KMS-11 (cell line): ENCODE measurements around the gene UBE2I.
A peak's percentile ranks its signal among the peaks of the same experiment; 100 is the strongest.

Experiments used
- H2AFZ ChIP-seq: fragments of 200-600 bp; sonication (generic); 2 replicates; pipeline ENCODE4 v1.6.1; 2016; ENCODE audit warnings: antibody characterized with exemption, mixed run types, low read depth
- H3K27ac ChIP-seq: fragments of 200-600 bp; sonication (generic); 2 replicates; pipeline ENCODE4 v1.6.1; 2016; ENCODE audit warnings: mild to moderate bottlenecking, mixed run types
- H3K27me3 ChIP-seq: fragments of 200-600 bp; sonication (generic); 2 replicates; pipeline ENCODE4 v1.6.1; 2017; ENCODE audit warnings: mild to moderate bottlenecking, low read depth, mixed run types, moderate library complexity; ENCODE audit not compliant: insufficient read depth
- H3K36me3 ChIP-seq: fragments of 200-600 bp; sonication (generic); 2 replicates; pipeline ENCODE4 v1.6.1; 2017; ENCODE audit warnings: mild to moderate bottlenecking, mixed run types; ENCODE audit not compliant: insufficient read depth
- H3K4me1 ChIP-seq: fragments of 200-600 bp; sonication (generic); 2 replicates; pipeline ENCODE4 v1.6.1; 2016; ENCODE audit warnings: mild to moderate bottlenecking, low read depth, mixed run types; ENCODE audit not compliant: poor library complexity, severe bottlenecking
- H3K4me2 ChIP-seq: fragments of 200-600 bp; sonication (generic); 2 replicates; pipeline ENCODE4 v1.7.0; 2016; ENCODE audit warnings: mild to moderate bottlenecking, mixed run types
- H3K4me3 ChIP-seq: fragments of 200-600 bp; sonication (generic); IDR thresholded peaks from 2 replicates; pipeline ENCODE4 v1.6.1; 2017; ENCODE audit warnings: low read depth, low read length, mixed read lengths; ENCODE audit not compliant: insufficient read depth
- H3K79me2 ChIP-seq: fragments of 200-600 bp; sonication (generic); 2 replicates; pipeline ENCODE4 v1.6.1; 2016; ENCODE audit warnings: low read depth, mixed run types; ENCODE audit not compliant: insufficient read depth
- H3K9ac ChIP-seq: fragments of 200-600 bp; sonication (generic); 2 replicates; pipeline ENCODE4 v1.6.1; 2016; ENCODE audit warnings: mild to moderate bottlenecking, mixed run types
- H4K20me1 ChIP-seq: fragments of 200-600 bp; sonication (generic); 2 replicates; pipeline ENCODE4 v1.6.1; 2016; ENCODE audit warnings: mild to moderate bottlenecking, mixed run types; ENCODE audit not compliant: insufficient read depth
- TF ChIP-seq, protein P1 (sequence below): fragments of 200-600 bp; sonication (generic); conservative IDR thresholded peaks from 2 replicates; pipeline ENCODE4 v1.6.1; 2017; ENCODE audit warnings: low read depth, mild to moderate bottlenecking, antibody characterized with exemption, low read length, moderate library complexity, mixed read lengths

Gene UBE2I

DNA sequence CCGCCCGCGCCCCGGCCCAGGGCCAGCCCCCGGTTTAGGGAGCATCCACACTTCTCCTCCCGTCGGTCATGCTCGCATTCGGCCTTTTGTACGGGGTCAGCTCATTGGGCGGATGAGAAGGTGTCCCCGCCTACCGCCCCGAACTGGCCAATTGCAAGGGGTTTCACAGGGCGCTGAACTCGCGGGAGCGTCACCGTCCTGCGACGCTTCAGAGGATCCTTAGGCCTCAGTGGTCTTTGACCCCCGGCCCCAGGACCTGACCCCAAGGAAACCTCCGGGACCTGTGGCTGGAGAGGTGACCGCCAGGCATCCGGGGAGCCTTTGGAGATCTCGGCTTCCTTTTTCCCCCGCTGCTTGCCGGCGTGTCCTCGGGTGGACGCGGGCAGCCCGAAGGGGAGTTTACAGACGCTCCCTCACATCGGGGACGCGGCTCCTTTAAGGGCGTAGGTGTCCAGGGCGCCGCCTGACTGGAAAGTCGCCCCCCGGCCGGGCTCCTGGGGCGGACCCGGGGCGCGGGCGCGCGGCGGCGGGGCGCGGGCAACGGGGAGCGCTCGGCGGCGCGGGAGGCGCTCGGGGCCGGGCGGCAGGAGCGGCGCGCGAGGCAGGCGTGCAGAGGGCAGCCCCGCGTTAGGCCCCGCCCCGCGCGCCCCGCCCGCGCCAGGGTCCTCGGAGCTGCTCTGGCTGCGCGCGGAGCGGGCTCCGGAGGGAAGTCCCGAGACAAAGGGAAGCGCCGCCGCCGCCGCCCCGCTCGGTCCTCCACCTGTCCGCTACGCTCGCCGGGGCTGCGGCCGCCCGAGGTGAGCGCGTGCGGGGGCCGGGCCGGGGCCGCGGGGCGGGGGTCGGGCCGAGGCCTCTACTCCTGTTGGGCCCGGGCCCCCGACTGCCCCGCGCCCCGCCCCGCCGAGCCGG lies at the start of gene UBE2I:
Gene UBE2I, plus strand, starts transcription at position 660 of the 909 bp plus-strand sequence. CDS start 4,395 bp downstream, outside the sequence.
- Histone ChIP-seq H3K27ac (peak within 1 kb of the TSS; percentile 99), H3K27me3 (no peaks in the 10 kb centered on the region), H2AFZ (peak within 1 kb of the TSS; percentile 85), H3K79me2 (peaks cover 44% of the 10 kb centered on the region), H3K4me3 (no peak within 1 kb of the TSS), H3K4me1 (peaks cover 21% of the 10 kb centered on the region), H3K9ac (peak within 1 kb of the TSS; percentile 100), H3K36me3 (peaks cover 6% of the 10 kb centered on the region; the same call in 1 of the 2 replicates), H3K4me2 (peak within 1 kb of the TSS; percentile 99), H4K20me1 (peaks cover 38% of the 10 kb centered on the region)
- TF ChIP-seq, protein P1, sequence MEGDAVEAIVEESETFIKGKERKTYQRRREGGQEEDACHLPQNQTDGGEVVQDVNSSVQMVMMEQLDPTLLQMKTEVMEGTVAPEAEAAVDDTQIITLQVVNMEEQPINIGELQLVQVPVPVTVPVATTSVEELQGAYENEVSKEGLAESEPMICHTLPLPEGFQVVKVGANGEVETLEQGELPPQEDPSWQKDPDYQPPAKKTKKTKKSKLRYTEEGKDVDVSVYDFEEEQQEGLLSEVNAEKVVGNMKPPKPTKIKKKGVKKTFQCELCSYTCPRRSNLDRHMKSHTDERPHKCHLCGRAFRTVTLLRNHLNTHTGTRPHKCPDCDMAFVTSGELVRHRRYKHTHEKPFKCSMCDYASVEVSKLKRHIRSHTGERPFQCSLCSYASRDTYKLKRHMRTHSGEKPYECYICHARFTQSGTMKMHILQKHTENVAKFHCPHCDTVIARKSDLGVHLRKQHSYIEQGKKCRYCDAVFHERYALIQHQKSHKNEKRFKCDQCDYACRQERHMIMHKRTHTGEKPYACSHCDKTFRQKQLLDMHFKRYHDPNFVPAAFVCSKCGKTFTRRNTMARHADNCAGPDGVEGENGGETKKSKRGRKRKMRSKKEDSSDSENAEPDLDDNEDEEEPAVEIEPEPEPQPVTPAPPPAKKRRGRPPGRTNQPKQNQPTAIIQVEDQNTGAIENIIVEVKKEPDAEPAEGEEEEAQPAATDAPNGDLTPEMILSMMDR: no peak

DNA sequence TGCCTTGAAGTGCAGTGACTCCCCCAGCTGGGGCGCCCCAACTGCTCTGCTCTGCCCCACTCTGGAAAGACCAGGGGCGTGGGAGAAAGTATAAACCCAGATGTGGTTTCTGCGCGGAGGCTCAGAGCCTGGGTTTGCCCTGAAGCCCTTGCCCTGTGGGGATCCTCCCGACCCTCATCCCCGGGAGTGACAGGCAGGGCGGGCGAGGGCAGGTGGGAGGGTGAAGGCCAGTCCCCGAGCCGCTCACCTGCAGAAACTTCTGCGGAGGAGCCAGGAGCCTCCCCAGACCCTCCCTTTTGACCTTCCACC lies 49.7 kb upstream of the UBE2I start:
- Histone ChIP-seq H3K4me3 (no peak overlapping the region), H3K4me1 (peaks cover 9% of the 10 kb centered on the region), H3K79me2 (no peaks in the 10 kb centered on the region), H3K36me3 (no peaks in the 10 kb centered on the region), H3K9ac (no peak overlapping the region), H3K27me3 (peaks cover 83% of the 10 kb centered on the region), H2AFZ (no peak overlapping the region), H4K20me1 (no peaks in the 10 kb centered on the region), H3K4me2 (no peak overlapping the region), H3K27ac (no peak overlapping the region)
- TF ChIP-seq, protein P1: no peak

DNA sequence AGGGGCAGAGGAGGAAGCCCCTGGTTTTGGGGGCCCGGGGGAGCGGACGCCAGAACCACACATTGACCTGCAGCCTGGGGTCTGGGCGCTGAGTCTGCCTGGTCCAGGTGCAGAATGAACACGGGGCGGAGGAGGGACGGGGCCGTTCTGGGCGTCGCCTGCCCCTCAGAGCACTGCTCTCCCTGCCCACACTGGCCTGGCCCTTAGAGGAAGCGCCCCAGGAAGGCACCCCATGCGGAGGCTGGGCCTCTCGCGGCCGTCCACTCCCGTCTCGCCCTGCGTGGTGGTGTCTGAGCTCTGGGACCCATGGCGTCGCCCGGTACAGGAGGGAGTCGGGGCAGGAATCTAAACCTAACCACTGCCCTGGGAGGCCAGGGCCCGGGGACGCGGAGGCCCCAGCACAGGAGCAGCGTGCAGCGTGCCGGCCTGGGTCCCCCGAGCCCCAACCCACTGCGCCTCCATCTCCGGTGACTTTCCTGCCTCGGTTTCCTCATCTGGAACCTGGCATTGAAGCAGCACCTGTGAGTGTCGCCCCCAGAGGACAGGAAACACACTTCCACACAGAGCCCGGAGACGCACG lies 49.2 kb upstream of the UBE2I start:
- no peak overlapping the region for H3K9ac ChIP-seq
- no peak overlapping the region for H2AFZ ChIP-seq
- H4K20me1 ChIP-seq: no peaks in the 10 kb centered on the region
- H3K36me3 ChIP-seq: no peaks in the 10 kb centered on the region
- no peak overlapping the region for H3K27ac ChIP-seq
- H3K4me2 ChIP-seq: no peak overlapping the region
- H3K4me3 ChIP-seq: no peak overlapping the region
- peaks cover 84% of the 10 kb centered on the region for H3K27me3 ChIP-seq
- H3K4me1 ChIP-seq: peaks cover 9% of the 10 kb centered on the region
- no peaks in the 10 kb centered on the region for H3K79me2 ChIP-seq
- TF ChIP-seq, protein P1: no peak

DNA sequence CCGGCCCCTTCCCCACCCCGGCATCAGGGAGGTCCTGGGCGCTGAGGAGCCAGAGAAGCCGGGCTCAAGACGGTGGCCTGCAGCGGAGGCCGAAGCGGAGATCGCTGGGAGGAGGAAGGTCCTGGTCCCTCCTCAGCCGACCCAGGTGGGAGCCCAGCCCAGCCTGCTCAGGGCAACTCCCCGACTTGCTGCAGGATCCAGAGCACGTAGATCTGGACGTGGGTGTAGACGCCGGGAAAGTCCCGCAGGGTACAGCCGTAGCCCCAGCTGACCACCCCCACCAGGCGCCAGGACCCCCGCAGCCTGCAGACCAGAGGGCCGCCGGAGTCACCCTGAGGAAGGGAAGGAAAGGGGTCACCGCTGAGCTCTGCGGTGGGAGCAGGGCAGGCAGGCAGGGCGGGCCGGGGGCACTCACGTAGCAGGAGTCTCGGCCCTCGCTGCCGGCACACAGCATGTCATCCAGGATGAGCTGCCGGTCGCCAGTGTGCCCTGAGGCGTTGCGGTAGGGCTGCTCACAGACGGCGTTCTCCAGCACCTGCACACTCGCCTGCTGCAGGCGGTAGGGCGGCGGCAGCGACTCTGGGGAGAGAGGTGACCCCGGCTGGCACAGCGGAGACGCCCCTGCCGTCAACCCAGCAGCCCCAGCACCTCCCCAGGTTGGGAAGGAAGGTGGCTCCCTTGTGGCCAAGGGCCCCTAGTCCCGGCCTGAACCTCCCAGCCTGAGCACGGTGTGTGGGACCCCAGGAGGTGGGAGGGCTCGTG lies 48.1 kb upstream of the UBE2I start:
- Histone ChIP-seq H3K4me1 (peaks cover 9% of the 10 kb centered on the region), H3K27ac (no peak overlapping the region), H3K27me3 (peaks cover 89% of the 10 kb centered on the region), H3K4me2 (no peak overlapping the region), H2AFZ (no peak overlapping the region), H4K20me1 (no peaks in the 10 kb centered on the region), H3K36me3 (no peaks in the 10 kb centered on the region), H3K4me3 (no peak overlapping the region), H3K79me2 (no peaks in the 10 kb centered on the region), H3K9ac (no peak overlapping the region)
- TF ChIP-seq, protein P1: no peak
